Tibial artery (tissue), 4 donors: ENCODE measurements around the gene GRIK4.

Experiments
- DNase-seq, 2 donors: peaks; one replicate each; pipeline ENCODE4 v3.0.0-alpha.2; 2019
- H3K27ac ChIP-seq, 2 donors: fragments of 200-600 bp; sonication (generic) in 1 of 2; 1 replicate in 1 of 2; 2 replicates in 1 of 2; pipeline ENCODE4 v1.5.1; 2018 to 2019; ENCODE audit warnings: mild to moderate bottlenecking in 1 of 2
- H3K27me3 ChIP-seq, 2 donors: fragments of 200-600 bp; sonication (generic) in 1 of 2; one replicate each; pipeline versions ENCODE4 v1.5.1 to v1.6.0; 2016 to 2019
- H3K36me3 ChIP-seq, 3 donors: fragments of 200-600 bp; sonication (generic) in 2 of 3; one replicate each; pipeline ENCODE4 v1.5.1; 2016 to 2019; ENCODE audit warnings: mild to moderate bottlenecking in 2 of 3
- H3K4me1 ChIP-seq, 4 donors: fragments of 200-600 bp; sonication (generic) in 2 of 4; 1 replicate in 3 of 4; 2 replicates in 1 of 4; pipeline ENCODE4 v1.5.1; 2016 to 2019
- H3K4me3 ChIP-seq, 2 donors: fragments of 200-600 bp; sonication (generic) in 1 of 2; 1 replicate in 1 of 2; 2 replicates in 1 of 2; pipeline ENCODE4 v1.5.1; 2018 to 2019; ENCODE audit warnings: mild to moderate bottlenecking in 2 of 2
- H3K9me3 ChIP-seq, 3 donors: fragments of 200-600 bp; sonication (generic) in 1 of 3; one replicate each; pipeline ENCODE4 v1.5.1; 2016 to 2019
- CTCF ChIP-seq, 2 experiments: fragments of 200-600 bp in 1 of 2; fragments of 450-650 bp in 1 of 2; IDR thresholded peaks; one replicate each; pipeline ENCODE4 v1.5.1; 2017 to 2019; ENCODE audit warnings: antibody characterized with exemption in 2 of 2, mild to moderate bottlenecking in 1 of 2, moderate library complexity in 1 of 2
- intact Hi-C: fragments of 100-400 bp; cut with DNase I; formaldehyde crosslinking; loops from one replicate; pipeline ENCODE4 v1.15.0; 2023; ENCODE audit warnings: low total_unique reads

The GRIK4 gene

GRCh38 chr11:120522736-120523135, 11.2 kb downstream of the GRIK4 start:
- intact Hi-C loops, result loop anchor here (5.0 kb wide), 1 partner anchor 165 kb away; no protein-coding TSS in a partner anchor
- peak in 1 of 2 donors; percentile 35 for DNase-seq
- H3K4me3 ChIP-seq, result no peak overlapping the region
- H3K36me3 ChIP-seq, result no peaks in the 10 kb centered on the region
- no peaks in the 10 kb centered on the region for H3K9me3 ChIP-seq
- H3K4me1 ChIP-seq, result peaks cover 0 to 8% (median 3%) of the 10 kb centered on the region in 4 donors
- peaks cover 0 to 43% of the 10 kb centered on the region in 2 donors for H3K27me3 ChIP-seq
- TF ChIP-seq CTCF (IDR thresholded peaks at IDR 0.05), result no peak
- no peak overlapping the region for H3K27ac ChIP-seq

- DNase-seq, result no peak
- peaks cover 0 to 8% (median 3%) of the 10 kb centered on the region in 4 donors for H3K4me1 ChIP-seq
- H3K9me3 ChIP-seq, result no peaks in the 10 kb centered on the region
- no peak overlapping the region for H3K27ac ChIP-seq
- peaks cover 0 to 45% of the 10 kb centered on the region in 2 donors for H3K27me3 ChIP-seq
- no peak for TF ChIP-seq CTCF (IDR thresholded peaks at IDR 0.05)
- no peaks in the 10 kb centered on the region for H3K36me3 ChIP-seq
- H3K4me3 ChIP-seq, result no peak overlapping the region
- intact Hi-C loops, result loop anchor here (5.0 kb wide), 1 partner anchor 164 kb away; no protein-coding TSS in a partner anchor
Measured at GRCh38 chr11:120523196-120523595, 11.6 kb downstream of the GRIK4 start.

GRCh38 chr11:120524536-120525085, 13.1 kb downstream of the GRIK4 start:
- H3K9me3 ChIP-seq, result no peaks in the 10 kb centered on the region
- H3K4me1 ChIP-seq, result peaks cover 0 to 8% (median 3%) of the 10 kb centered on the region in 4 donors
- H3K36me3 ChIP-seq, result no peaks in the 10 kb centered on the region
- intact Hi-C loops, result loop anchor here (5.0 kb wide), 1 partner anchor 163 kb away; no protein-coding TSS in a partner anchor
- TF ChIP-seq CTCF (IDR thresholded peaks at IDR 0.05), result no peak
- peaks cover 0 to 58% of the 10 kb centered on the region in 2 donors for H3K27me3 ChIP-seq
- no peak overlapping the region for H3K27ac ChIP-seq
- no peak for DNase-seq
- no peak overlapping the region for H3K4me3 ChIP-seq

- DNase-seq, result no peak
- Histone ChIP-seq H3K4me1 (peaks cover 0 to 8% (median 3%) of the 10 kb centered on the region in 4 donors), H3K27ac (no peak overlapping the region), H3K9me3 (no peaks in the 10 kb centered on the region), H3K27me3 (peaks cover 0 to 61% of the 10 kb centered on the region in 2 donors), H3K4me3 (no peak overlapping the region), H3K36me3 (no peaks in the 10 kb centered on the region)
- no peak for TF ChIP-seq CTCF (IDR thresholded peaks at IDR 0.05)
- intact Hi-C loops, result no loop called here
Measured at GRCh38 chr11:120525261-120526171, 14.0 kb downstream of the GRIK4 start.

- no peak for TF ChIP-seq CTCF (IDR thresholded peaks at IDR 0.05)
- H3K27me3 ChIP-seq, result peaks cover 0 to 60% of the 10 kb centered on the region in 2 donors
- no peaks in the 10 kb centered on the region for H3K36me3 ChIP-seq
- H3K4me1 ChIP-seq, result peaks cover 0 to 8% (median 3%) of the 10 kb centered on the region in 4 donors
- H3K9me3 ChIP-seq, result no peaks in the 10 kb centered on the region
- no peak overlapping the region for H3K27ac ChIP-seq
- no peak overlapping the region for H3K4me3 ChIP-seq
- no peak for DNase-seq
- intact Hi-C loops, result no loop called here
Measured at GRCh38 chr11:120526241-120526640, 14.7 kb downstream of the GRIK4 start.
